Stimulated activated CD8-positive, alpha-beta memory T cell treated with anti-CD3 and anti-CD28 coated beads, Interleukin-4, amount 100 ng/mL, for 24 hours (primary cell): Measurements from ENCODE around the gene ZNF442.
"Not testable (repeated sequence)": the region's sequence is repeated elsewhere in the genome, so short reads cannot be mapped to it uniquely, and the experiment has no call there.

Source experiments
- DNase-seq: peaks from one replicate; pipeline ENCODE4 v3.0.0-alpha.2; 2020; ENCODE audit warnings: low read depth

The ZNF442 gene

GRCh38 chr19:12365236-12366162, at the start of gene ZNF442:
ZNF442 (minus strand) TSS chr19:12365683; CDS start chr19:12363631, 2,052 bp downstream.
- peak; percentile 83 for DNase-seq

DNA sequence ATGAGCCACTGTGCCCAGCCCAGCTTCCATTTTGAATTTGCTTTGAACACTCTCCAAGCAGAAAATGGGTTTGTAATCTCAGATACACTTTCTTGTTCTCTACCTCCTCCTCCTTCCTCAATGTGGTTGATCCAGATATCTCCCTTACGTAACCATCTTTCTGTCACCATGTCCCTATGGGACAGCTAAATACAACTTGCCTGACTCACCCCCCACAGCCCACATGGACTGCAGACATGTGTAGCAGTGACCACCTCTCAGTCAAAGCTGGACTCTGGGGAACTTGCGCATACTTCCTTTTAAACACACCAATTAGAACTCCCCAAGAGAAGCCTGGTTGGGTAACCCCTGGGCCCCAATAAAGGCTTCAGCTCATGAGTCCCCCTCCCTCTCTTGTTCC, 46.4 kb upstream of the ZNF442 start:
- DNase-seq = no peak

GRCh38 chr19:12400633-12401502, 35.4 kb upstream of the ZNF442 start, which contains the start of gene ZNF799:
ZNF799 (minus strand) TSS chr19:12401271; CDS start chr19:12401070, 201 bp downstream.
- peak; percentile 83 for DNase-seq

- DNase-seq = peak; percentile 42
These were observed 34.6 kb upstream of the ZNF442 start for GRCh38 chr19:12399901-12400632.

DNA sequence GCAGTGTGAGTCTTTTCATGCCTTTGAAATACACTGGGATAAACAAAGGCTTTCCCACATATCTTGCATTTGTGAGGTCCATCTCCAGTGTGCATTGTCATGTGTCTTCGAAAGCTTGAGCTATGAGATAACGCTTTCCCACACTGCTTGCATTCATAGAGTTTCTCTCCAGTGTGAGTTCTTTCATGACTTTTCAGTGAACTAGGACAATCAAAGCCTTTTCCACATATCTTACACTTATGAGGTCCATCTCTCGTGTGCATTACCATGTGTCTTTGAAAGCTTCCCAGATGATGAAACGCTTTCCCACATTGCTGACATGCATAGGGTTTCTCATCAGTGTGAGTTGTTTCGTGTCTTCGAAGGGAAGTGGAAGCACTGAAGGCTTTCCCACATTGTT, 25.7 kb upstream of the ZNF442 start:
- DNase-seq = not testable (repeated sequence)

- DNase-seq = not testable (repeated sequence)
These were observed 20.9 kb upstream of the ZNF442 start for GRCh38 chr19:12386365-12386764.

- DNase-seq = no peak
These were observed 14.9 kb upstream of the ZNF442 start for GRCh38 chr19:12380444-12380737.

- DNase-seq = no peak
These were observed 14.4 kb upstream of the ZNF442 start for GRCh38 chr19:12379732-12380443.

GRCh38 chr19:12374026-12374425, 8.5 kb upstream of the ZNF442 start:
- no peak for DNase-seq

- DNase-seq = no peak
These were observed 870 bp downstream of the ZNF442 start for GRCh38 chr19:12364391-12365235.

DNA sequence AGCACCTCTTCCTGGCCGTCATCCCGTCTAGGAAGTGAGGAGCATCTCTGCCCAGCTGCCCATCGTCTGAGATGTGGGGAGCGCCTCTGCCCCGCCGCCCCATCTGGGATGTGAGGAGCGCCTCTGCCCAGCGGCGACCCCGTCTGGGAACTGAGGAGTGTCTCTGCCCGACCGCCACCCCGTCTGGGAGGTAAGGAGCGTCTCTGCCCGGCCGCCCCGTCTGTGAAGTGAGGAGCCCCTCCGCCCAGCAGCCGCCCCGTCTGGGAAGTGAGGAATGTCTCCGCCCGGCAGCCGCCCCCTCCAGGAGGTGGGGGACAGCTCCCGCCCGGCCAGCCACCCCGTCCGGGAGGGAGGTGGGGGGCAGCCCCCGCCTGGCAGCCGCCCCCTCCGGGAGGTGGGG, 3.2 kb downstream of the ZNF442 start:
- not testable (repeated sequence) for DNase-seq

DNA sequence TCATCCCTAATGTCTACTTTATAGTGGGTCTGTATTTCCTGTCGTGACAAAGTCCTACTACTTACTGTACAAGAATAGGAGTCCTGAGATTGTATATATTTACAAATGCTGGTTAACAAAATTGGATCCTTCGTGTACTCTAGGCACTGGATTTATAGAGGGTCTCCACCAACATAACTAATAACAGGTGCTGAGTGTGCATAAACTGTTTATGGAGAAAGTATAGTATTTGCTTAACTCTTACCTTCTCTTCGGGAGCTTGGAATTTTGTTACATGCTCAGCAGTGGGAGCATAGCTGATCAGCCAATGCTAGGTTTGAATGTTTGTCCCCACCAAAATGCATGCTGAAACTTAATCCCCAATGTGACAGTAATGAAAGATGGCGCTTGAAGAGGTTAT, 12.1 kb downstream of the ZNF442 start:
- no peak for DNase-seq

DNA sequence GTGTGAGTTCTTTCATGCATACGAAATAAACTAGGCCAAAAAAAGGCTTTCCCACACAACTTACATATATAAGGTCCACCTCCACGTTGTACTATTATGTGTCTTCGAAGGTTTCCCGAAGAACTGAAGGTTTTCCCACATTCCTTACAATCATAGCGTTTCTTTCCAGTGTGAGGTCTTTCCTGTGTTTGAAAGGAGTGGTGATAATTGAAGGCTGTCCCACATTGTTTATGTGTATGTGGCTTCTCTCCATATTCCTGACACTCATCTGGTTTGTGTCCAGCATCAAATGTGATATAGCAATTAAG, 14.6 kb downstream of the ZNF442 start:
- DNase-seq = no peak

- no peak for DNase-seq
These were observed 15.1 kb downstream of the ZNF442 start for GRCh38 chr19:12350185-12350889.

GRCh38 chr19:12346896-12347295, 18.6 kb downstream of the ZNF442 start:
- DNase-seq = no peak

GRCh38 chr19:12345197-12345596, 20.3 kb downstream of the ZNF442 start:
- no peak for DNase-seq

GRCh38 chr19:12333162-12334159, 32.0 kb downstream of the ZNF442 start, which contains the start of gene ZNF563:
ZNF563 (minus strand) TSS chr19:12333633; CDS start chr19:12333482, 151 bp downstream.
- DNase-seq = peak; percentile 96

- DNase-seq = peak; percentile 56
These were observed 34.1 kb downstream of the ZNF442 start for GRCh38 chr19:12331211-12331941.
